ENCODE data around the gene TSSK1B.
"Not testable (repeated sequence)": the region's sequence is repeated elsewhere in the genome, so short reads cannot be mapped to it uniquely, and the experiment has no call there.

The TSSK1B gene

GRCh38 chr5:113434889-113435288, at the start of gene TSSK1B:
TSS of gene TSSK1B (minus strand) at chr5:113434989. CDS start at chr5:113434839, 150 bp downstream.
- DNase-seq: no peak

DNA sequence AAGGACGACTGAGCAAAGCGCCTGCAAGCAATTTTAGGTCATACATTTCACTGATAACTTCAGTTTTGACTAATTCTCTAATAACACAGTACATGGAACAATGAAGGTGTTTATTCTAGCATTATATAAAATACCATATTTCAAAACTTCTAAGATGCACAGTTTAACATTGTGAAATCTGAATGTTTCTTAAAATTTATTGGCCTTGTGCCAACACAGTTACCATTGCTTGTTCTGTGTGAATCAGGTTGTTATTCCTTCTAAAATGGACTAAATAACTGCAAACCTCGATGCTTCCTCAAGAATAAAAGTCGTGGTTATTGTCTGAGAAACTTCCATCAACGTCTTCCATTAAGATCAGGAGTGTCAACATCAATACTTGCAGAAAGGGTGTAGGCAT, 45.5 kb upstream of the TSSK1B start:
- DNase-seq: no peak

DNA sequence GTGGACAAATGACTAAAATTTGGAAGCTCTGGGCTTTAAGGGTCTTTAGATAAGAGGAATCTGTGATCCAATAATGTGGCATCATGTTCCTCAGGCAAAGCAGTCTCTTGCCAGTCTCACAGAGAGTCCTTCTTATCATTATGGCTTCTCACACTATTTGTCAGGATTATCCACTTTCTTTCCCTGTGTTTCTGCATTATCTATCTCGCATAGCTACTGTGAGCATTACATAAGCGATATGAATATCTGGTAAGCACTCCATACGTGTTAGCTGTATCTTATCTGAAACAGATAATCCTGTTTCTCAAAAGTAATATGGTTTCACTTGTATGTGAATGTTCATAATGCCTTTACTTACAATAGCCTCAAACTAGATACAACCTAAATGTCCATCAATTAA, 43.9 kb upstream of the TSSK1B start:
- DNase-seq: no peak

- DNase-seq: no peak
Observed at GRCh38 chr5:113474100-113474728, 39.4 kb upstream of the TSSK1B start.

- no peak for DNase-seq
Observed at GRCh38 chr5:113463032-113463431, 28.2 kb upstream of the TSSK1B start.

- not testable (repeated sequence) for DNase-seq
Observed at GRCh38 chr5:113457106-113457505, 22.3 kb upstream of the TSSK1B start.

- no peak for DNase-seq
Observed at GRCh38 chr5:113452941-113453340, 18.2 kb upstream of the TSSK1B start.

DNA sequence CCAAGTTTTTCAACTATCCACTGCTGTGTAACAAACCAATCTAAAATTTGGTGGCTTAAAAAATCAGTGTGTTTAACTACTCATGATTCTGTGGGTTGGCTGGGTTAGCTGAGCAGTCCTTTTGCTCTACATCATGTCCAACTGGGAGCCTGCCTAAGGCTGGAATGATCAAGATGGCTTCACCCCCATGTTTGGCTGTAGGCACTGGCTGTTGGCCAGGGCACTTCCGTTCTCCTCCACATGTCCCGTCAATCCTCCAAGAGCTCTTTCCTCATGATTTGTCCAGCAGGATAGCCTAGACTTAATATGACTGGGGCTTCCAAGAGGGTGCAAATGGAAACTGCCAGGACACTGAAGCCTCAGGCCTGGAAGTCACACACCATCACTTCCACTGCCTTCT, 17.0 kb upstream of the TSSK1B start:
- DNase-seq: no peak

GRCh38 chr5:113450929-113451328, 16.1 kb upstream of the TSSK1B start:
- no peak for DNase-seq

DNA sequence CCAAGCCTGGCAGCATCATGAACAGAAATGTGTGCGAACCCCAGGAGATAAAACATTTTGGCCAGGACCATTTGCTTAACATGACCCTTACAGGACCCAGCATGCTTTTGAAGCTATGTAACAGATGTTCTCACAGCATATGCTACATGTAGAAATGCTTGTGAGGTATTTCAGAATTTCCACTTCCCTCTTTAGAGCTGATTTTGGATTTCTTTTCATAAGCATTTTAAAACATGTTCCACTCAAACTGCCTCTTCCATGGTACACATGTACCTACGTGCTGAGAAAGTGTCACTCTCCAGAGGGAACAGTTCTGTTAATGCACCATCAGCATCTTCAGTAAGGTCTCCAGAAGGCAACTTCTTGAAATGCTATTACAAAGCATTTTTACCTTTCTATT, 15.7 kb upstream of the TSSK1B start:
- no peak for DNase-seq

- no peak for DNase-seq
Observed at GRCh38 chr5:113448252-113448651, 13.5 kb upstream of the TSSK1B start.

- DNase-seq: no peak
Observed at GRCh38 chr5:113447498-113448050, 12.8 kb upstream of the TSSK1B start.

DNA sequence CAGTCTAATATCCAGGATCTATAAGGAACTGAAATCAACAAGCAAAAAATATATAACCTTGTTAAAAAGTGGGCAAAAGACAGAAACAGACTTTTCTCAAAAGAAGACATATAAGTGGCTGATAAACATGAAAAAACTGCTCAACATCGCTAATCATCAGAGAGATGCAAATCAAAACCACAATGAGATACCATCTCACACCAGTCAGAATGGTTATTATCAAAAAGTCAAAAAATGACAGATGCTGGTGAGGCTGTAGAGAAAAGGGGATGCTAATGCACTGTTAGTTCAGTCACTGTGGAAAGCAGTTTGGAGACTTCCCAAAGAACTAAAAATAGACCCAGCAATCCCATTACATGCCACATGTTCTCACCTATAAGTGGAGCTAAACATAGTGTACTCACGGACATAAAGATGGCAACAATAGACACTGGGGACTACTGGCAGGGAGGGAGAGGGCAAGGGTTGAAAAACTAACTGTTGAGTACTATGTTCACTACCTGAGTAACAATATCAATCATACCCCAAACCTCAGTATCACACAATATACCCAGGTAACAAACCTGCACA, 11.7 kb upstream of the TSSK1B start:
- DNase-seq: no peak

DNA sequence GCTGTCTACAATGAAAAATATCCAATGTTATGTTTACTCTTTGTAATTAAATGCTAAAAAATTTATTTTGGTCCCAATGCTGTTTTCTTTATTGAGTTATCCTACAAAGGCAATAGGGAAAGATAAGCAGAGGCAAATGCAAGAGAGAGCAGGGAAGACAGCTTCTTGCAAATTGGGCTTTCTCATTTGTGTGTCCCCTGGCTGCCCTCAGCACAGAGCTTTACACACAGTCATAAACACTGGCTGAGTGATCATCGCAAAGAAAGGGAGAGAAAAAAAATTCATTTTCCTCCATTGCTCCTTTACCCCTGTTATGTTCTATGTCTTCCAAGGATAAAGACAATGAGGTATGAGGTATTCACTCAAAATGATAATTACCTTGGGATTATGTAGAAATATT, 2.3 kb upstream of the TSSK1B start:
- no peak for DNase-seq

GRCh38 chr5:113435575-113435974, 786 bp upstream of the TSSK1B start:
- DNase-seq: no peak

- no peak for DNase-seq
Observed at GRCh38 chr5:113433862-113434612, 752 bp downstream of the TSSK1B start.

GRCh38 chr5:113433071-113433470, 1.7 kb downstream of the TSSK1B start:
- no peak for DNase-seq

GRCh38 chr5:113427871-113428574, 6.8 kb downstream of the TSSK1B start:
- DNase-seq: no peak

DNA sequence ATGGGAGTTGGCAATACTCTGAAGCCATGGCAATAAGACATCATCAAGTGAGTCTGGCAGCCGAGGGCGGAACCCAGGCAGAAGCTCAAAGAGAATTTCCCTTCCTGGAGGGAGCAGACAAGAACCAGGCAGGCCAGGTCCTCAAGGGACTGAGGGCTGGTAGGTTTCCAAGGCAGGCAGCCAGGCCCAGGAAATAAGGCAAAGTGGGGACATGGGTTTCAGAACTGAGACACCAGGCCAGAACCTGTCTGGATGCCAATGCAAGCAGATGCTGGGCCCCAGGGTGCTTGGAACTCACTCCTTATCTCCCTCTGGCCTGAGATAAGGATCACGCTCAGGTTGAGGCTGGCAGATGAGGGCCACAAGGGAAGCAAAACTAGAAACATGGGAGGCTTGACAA, 8.9 kb downstream of the TSSK1B start:
- DNase-seq: no peak

- DNase-seq: no peak
Observed at GRCh38 chr5:113421693-113422092, 13.1 kb downstream of the TSSK1B start.

GRCh38 chr5:113405530-113405929, 29.3 kb downstream of the TSSK1B start:
- no peak for DNase-seq

- no peak for DNase-seq
Observed at GRCh38 chr5:113404269-113404668, 30.5 kb downstream of the TSSK1B start.

DNA sequence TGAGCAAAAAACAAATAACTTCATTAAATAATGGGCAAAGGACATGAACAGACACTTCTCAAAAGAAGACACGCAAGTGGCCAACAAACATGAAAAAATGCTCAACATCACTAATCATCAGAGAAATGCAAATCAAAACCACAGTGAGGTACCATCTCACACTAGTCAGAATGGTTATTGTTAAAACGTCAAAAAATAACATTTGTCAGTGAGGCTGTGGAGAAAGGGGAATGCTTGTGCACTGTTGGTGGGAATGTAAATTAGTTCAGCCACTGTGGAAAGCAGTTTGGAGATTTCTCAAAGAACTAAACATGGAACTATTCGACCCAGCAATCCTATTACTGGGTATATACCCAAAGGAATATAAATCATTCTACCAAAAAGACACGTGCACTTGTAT, 36.8 kb downstream of the TSSK1B start:
- DNase-seq: not testable (repeated sequence)

All from CD4-positive, alpha-beta T cell treated with Interleukin-17A for 1 hour (primary cell).